Activated CD4-positive, alpha-beta T cell treated with anti-CD3 and anti-CD28 coated beads, Interleukin-2, amount 50 U/mL, for 24 hours (primary cell): ENCODE results near the gene PGAM2.

Experiments
- DNase-seq, 2 donors: peaks; one replicate each; pipeline ENCODE4 v3.0.0-alpha.2; 2020; ENCODE audit warnings: low read depth in 1 of 2, low spot score in 1 of 2

The PGAM2 gene

GRCh38 chr7:44065431-44066110, at the start of gene PGAM2:
Gene PGAM2 (minus strand): TSS chr7:44065567. CDS start chr7:44065529, 38 bp downstream.
- no peak for DNase-seq

DNA sequence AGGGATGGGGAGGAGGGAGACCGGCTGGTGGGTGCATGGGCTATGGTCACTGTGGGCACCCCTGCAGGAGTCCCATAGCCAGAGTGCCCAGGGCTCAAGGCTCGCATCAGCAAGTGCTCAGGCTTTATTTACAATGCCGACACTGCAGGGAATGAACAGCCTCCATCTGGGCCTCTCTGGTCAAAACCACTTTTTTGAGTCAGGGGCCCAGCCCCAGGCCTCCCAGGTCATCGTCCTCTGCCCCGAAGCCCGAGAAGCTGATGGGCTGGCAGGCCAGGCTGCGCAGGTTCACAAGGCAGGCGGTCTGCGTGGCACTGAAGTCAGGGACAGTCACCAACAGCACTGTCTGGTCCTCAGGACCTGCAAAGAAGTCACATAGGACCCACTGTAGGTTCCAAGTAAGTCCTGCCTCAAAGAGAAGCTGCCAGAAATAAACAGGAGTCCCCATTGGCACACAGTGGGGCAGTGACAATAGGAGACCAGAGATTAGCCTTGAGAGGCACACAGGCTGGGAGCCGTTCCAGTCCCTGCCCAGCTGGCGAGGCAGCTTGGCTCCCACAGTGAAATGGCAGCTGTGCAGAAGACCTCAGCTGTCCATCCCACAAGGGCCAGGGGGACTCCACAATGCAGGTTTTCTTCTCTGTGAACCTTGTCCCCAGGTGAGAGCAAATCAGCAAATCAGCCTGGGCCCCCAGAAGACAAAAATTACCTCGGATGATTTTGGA, 49.4 kb upstream of the PGAM2 start:
- no peak for DNase-seq

DNA sequence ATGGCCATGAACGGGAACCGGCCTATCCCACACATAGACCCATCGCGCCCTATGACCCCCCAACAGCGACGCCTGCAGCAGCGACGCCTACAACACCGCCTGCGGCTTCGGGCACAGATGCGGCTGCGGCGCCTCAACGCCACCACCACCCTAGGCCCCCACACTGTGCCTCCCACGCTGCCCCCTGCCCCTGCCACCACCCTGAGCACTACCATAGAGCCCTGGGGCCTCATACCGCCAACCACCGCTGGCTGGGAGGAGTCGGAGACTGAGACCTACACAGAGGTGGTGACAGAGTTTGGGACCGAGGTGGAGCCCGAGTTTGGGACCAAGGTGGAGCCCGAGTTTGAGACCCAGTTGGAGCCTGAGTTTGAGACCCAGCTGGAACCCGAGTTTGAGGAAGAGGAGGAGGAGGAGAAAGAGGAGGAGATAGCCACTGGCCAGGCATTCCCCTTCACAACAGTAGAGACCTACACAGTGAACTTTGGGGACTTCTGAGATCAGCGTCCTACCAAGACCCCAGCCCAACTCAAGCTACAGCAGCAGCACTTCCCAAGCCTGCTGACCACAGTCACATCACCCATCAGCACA, 48.5 kb upstream of the PGAM2 start:
- DNase-seq, result no peak

GRCh38 chr7:44112997-44113763, 47.8 kb upstream of the PGAM2 start:
- no peak for DNase-seq

DNA sequence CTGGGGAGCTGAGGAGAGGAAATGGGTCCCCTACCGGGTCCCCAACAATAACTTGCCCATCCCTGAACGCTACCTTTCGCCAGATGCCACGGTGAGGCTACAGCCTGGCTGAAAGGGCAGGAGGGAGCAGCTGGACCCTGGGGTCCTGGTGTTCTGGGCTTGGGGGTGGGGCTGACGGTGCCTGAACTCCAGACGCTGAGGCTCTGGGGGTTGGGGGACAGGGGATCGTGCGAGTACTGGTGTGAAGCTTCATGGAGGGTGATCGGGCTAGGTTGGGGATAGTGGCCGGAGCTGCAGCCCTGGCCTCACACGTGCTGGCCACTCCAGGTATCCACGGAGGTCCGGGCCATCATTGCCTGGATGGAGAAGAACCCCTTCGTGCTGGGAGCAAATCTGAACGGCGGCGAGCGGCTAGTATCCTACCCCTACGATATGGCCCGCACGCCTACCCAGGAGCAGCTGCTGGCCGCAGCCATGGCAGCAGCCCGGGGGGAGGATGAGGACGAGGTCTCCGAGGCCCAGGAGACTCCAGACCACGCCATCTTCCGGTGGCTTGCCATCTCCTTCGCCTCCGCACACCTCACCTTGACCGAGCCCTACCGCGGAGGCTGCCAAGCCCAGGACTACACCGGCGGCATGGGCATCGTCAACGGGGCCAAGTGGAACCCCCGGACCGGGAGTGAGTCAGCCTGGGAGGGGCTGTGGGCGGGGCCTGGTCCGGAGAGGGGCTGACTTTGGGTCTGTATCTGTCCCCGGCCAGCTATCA, 47.0 kb upstream of the PGAM2 start:
- no peak for DNase-seq

DNA sequence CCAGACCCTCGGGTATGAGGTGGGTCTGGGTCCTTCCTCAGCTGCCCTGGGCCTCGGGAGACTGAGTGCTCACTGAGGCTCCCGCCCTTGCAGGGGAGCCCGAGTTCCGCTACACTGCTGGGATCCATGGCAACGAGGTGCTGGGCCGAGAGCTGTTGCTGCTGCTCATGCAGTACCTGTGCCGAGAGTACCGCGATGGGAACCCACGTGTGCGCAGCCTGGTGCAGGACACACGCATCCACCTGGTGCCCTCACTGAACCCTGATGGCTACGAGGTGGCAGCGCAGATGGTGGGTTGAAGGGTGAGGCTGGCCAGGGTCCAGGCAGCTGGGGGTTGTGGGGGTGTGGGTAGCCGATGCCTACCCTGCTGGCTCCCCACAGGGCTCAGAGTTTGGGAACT, 46.4 kb upstream of the PGAM2 start:
- DNase-seq, result no peak

GRCh38 chr7:44110719-44111635, 45.6 kb upstream of the PGAM2 start:
- DNase-seq, result no peak

DNA sequence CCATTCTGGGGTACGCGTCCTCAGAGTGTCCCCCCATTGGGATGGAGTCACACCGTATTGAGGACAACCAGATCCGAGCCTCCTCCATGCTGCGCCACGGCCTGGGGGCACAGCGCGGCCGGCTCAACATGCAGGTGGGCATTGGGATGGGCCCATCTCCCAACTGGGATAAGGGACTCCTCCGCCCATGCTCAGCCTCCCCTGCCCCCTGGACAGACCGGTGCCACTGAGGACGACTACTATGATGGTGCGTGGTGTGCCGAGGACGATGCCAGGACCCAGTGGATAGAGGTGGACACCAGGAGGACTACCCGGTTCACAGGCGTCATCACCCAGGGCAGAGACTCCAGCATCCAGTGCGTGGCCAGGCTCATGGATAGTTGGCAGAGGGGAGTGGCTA, 44.6 kb upstream of the PGAM2 start:
- no peak for DNase-seq

DNA sequence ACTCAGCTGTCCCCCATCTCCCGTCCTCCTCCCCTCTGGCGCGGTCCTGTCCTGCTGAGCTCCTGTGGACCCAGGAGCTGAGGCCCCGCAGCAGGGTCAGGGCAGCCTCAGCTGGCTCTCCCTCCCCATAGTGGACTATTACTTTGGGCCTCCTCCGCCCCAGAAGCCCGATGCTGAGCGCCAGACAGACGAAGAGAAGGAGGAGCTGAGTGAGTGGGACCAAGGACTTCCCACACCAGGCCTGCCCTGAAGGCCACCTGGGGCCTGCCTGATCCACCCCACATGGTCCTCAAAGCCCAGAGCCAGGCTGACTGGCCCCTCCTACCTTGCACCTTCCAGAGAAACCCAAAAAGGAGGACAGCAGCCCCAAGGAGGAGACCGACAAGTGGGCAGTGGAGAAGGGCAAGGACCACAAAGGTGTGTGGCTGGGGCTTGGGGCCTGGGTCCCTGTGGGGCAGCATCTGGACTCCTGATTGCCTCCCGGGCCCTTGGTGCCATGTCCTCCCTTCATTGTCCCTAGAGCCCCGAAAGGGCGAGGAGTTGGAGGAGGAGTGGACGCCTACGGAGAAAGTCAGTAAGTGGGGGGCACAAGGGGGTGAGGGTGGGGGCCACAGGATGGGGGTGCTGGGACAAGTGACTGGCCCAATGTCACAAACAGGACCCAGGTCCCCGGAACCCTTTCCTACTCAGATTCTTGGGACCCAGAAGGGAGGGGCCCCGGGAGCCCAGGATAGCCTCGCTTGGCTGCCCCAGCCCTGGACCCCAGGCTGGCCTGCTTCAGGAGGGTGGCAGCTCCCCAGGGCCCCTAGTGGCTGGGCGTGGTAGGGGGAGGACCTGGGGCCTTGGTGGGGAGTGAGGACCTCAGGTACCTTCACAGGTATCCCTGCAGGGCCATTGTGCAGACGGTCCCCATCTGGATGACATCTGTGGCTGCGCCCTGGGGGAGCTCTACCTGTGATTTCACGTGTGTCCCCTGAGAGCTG, 43.7 kb upstream of the PGAM2 start:
- DNase-seq, result no peak

DNA sequence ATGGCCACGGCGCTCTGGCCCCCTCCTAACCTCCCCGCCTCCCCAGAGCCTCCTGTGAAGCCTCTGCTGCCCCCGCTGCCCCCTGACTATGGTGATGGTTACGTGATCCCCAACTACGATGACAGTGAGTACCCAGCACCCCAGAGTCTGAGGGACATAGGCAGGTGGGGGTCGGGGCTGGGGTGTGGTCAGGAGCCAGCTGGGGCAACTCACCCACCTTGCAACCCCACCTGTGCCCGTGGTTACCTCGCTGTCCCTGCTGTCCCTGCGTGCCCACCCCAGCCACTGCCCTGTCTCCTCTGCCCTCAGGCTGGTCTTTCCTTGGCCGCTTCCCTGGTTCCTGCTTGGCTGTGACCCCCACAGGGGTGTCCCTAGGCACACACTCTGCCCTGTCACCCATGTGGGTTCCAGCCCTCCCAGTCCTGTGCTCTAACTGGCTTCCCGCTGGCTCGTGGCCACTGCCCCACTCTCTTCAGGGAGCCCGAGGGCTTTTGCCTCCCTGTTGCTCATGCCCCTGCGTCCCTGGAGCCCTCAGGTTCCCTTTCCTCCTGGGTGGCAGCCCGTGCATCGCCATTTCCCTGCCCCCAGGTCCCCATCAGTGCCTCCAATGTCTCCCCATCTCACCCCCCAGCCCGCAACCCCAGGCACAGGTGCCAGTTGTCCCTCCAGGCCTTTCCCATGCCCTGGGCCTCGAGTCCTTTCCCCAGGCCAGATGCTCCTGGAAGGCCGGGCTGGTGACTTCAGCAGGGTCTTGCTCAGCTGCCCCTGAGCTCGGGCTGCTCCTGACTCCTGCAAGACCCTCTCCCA, 42.8 kb upstream of the PGAM2 start:
- no peak for DNase-seq

DNA sequence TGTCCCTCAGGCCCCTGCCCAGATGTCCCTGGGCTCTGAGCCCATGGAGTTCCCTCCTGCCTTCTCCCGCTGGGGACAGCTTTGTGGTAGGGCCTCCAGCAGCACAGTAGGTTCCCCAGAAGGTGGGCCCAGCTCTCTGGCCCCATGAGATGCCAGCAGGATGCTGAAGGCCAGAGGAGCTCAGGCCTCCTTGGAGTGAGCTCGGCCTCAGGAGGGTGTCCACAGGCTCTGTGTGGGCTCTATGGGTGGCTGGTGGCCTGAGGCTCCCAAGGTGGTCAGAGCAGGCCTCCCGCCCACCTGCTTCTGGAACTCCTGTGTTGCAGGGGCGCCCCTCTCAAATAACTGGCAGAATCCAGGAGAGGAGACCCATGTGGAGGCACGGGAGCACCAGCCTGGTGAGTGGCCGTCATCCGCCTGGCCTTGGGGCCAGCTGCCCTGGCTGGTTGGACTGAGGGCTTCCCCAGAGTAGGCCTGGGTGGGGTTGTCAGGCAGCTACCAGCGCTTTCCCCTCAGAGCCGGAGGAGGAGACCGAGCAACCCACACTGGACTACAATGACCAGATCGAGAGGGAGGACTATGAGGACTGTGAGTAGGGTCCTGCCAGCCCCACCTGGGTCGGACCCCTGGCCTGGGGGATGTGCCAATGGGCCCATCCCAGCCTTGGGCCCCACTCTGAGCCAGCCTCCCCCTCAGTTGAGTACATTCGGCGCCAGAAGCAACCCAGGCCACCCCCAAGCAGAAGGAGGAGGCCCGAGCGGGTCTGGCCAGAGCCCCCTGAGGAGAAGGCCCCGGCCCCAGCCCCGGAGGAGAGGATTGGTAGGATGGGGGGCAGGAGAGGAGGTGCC, 42.0 kb upstream of the PGAM2 start:
- DNase-seq, result no peak

GRCh38 chr7:44106311-44107065, 41.1 kb upstream of the PGAM2 start:
- DNase-seq, result no peak

- DNase-seq, result no peak
These were observed 40.5 kb upstream of the PGAM2 start for GRCh38 chr7:44105832-44106231.

GRCh38 chr7:44104860-44105771, 39.7 kb upstream of the PGAM2 start:
- DNase-seq, result no peak
